AG09309 (cell line): ENCODE results near the gene CSRNP2.

Source experiments
- DNase-seq: peaks from one replicate; pipeline ENCODE4 v3.0.0-alpha.2; 2010; ENCODE audit warnings: low read depth
- H3K4me3 ChIP-seq: 2 replicates; pipeline ENCODE4 v1.5.1; 2011; ENCODE audit warnings: mild to moderate bottlenecking, low read depth, low read length, moderate library complexity; ENCODE audit not compliant: control insufficient read depth
- TF ChIP-seq, protein P1 (sequence below): IDR thresholded peaks from 2 replicates; pipeline ENCODE4 v1.5.1; 2011; ENCODE audit warnings: mild to moderate bottlenecking, low read depth, low read length, inconsistent platforms; ENCODE audit not compliant: insufficient read depth, control insufficient read depth; ENCODE audit errors: missing control alignments

Gene CSRNP2

DNA sequence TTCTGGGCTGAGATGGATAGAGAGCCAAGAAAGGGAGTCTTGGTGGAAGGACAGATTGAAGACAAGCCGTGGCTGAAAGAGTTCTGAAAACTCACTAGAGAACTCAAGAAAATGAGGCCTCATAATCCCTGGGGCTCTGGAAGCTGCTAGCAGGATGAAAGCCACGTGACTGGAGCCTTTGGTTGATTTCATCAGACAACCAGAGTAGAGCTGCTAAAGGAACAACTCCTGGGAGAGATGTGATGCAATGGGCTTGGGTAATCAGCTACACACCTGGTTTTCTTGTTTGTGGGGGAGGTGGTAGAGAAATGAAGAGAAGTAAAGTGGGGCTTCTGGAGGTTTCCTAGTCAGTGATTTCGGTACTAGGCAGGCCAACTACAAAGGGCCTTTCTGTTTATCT lies 13.4 kb downstream of the CSRNP2 start:
- DNase-seq, result no peak
- H3K4me3 ChIP-seq, result no peak overlapping the region
- TF ChIP-seq, protein P1, sequence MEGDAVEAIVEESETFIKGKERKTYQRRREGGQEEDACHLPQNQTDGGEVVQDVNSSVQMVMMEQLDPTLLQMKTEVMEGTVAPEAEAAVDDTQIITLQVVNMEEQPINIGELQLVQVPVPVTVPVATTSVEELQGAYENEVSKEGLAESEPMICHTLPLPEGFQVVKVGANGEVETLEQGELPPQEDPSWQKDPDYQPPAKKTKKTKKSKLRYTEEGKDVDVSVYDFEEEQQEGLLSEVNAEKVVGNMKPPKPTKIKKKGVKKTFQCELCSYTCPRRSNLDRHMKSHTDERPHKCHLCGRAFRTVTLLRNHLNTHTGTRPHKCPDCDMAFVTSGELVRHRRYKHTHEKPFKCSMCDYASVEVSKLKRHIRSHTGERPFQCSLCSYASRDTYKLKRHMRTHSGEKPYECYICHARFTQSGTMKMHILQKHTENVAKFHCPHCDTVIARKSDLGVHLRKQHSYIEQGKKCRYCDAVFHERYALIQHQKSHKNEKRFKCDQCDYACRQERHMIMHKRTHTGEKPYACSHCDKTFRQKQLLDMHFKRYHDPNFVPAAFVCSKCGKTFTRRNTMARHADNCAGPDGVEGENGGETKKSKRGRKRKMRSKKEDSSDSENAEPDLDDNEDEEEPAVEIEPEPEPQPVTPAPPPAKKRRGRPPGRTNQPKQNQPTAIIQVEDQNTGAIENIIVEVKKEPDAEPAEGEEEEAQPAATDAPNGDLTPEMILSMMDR, result no peak

DNA sequence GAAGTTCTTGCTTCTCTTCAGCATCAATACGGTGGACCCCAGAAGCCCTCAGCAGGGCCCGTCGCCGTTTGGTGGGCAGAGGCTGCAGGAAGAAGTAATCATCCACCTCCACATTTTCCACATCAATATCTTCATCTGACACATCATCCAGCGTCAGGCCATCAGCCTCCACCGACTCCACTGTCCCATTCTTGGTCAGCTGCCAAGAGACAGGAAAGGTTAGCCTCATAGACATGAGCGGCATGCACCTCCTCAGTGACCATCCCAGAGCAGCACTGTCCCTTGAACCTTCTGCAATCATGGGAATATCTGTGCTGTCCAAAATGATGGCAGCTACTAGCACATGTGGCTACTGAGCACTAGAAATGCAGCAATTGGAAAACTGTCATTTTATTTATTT lies 15.6 kb downstream of the CSRNP2 start:
- H3K4me3 ChIP-seq, result no peak overlapping the region
- DNase-seq, result no peak
- TF ChIP-seq, protein P1, result no peak

DNA sequence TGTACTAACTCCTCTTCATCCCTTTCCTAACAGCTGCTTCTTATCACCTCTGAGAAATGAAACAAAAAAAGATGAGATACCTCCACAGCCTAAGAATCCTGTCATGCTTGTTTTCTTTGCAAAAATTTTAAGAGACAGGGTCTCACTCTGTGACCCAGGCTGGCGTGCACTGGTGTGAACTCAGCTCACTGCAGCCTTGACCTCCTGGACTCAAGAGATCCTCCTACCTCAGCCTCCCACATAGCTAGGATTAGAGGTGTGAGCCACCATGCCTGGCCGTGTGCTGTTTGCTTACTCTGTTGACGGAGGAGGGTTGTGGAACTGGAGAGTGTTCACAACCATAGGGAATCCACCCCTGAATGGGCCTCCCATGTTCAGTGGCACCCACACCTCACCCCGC lies 16.2 kb downstream of the CSRNP2 start:
- no peak for DNase-seq
- TF ChIP-seq, protein P1, result no peak
- H3K4me3 ChIP-seq, result no peak overlapping the region

DNA sequence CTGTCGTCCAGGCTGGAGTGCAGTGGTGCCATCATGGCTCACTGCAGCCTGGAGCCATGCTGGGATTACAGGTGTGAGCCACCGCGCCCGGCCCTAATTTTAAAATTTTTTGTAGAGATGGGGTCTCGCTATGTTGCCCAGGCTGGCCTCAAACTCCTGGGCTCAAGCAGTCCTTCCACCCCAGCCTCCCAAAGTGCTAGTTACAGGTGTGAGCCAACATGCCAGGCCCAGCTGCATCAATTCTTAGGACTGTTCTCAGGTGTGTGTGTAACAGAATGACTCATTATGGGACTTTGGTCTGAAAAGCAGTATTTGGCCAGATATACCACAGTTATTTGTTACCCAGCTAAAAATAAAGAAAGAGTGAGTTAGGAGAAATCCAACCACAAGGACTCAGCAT lies 17.9 kb downstream of the CSRNP2 start:
- no peak overlapping the region for H3K4me3 ChIP-seq
- TF ChIP-seq, protein P1, result no peak
- no peak for DNase-seq

DNA sequence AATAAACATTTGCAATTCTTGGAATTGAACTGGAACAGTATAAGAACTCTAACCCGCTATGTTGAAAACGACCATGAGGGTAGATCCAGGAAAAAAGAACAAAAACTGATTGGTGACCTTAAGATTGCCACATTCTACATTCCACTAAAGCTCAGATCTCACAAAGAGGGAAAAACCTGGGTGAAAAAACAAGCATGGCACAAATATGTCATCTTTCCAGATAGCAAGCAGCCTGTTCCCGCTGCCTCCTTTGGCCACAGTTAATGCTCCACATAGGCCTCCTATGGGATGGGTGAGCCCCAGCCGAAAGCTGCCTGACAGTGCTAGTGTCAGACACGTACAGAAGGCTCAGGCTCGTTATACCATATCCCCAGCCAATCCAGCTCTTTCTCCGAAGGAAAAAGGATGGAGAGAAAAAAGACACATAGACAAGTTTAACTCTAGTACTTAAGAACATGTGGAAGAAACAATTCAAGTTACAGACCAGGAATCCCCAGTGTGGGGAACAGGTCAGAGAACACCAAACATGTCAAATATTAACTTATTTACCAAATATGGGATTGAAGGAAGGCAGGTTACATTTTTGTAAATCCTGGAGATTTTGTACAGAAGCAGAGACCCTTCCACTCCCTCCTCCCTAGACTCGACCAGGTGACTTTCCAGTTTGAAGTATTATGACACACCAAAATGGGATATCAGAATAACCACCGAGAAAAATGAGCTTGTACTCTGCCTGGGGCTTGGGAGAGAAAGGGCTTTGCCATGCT lies 20.6 kb downstream of the CSRNP2 start:
- TF ChIP-seq, protein P1, result no peak
- H3K4me3 ChIP-seq, result no peak overlapping the region
- no peak for DNase-seq

DNA sequence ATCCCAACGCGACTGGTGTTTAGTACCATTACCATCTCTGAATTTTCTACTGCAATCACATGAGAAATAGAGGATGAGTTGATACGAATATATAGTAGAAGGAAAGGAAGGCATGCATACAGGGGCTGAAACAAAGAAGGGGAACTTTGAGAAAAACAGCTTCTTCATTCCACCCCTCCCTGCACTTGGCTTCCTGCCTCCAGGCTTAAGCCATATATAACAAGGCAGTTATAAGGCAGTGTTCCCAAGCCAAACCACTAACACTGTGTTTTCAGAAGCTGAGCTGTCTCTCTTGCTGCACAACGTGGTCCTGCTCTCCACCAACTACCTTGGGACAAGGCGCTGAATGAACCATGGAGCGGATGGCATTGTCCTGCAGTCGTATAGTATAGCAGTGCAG lies 24.3 kb downstream of the CSRNP2 start:
- no peak for DNase-seq
- no peak overlapping the region for H3K4me3 ChIP-seq
- TF ChIP-seq, protein P1, result no peak
